GM11168 (cell line): Measurements from ENCODE around the gene DNAH7.
"Not testable (repeated sequence)": the region's sequence is repeated elsewhere in the genome, so short reads cannot be mapped to it uniquely, and the experiment has no call there.

Source experiments
- in situ Hi-C: fragments of 300-500 bp; cut with MboI; formaldehyde crosslinking; loops from one replicate; pipeline ENCODE4 v1.12.0; 2022; ENCODE audit warnings: low sequenced_read_pairs; ENCODE audit not compliant: unreplicated experiment

The DNAH7 gene

DNA sequence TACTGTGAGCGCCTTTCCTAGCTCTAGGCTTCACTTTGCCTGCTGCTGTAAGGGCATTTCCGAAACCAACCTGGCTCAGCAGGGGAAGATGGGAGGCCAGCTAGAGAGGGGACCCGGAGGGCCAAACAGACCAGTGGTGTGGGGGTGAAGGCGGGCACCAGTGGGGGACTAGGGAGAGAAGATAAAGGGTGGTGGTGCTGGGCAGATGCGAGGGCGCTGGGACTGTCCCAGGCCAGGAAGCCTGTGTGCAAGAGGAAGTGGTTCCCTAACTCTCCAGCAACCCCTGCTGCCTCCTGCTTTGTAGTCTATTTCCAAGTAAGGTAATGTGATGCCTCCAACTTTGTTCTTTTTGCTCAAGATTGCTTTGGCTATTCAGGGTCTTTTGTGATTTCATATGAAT lies 73.1 kb downstream of the DNAH7 start:
- in situ Hi-C loops, result no loop called here

DNA sequence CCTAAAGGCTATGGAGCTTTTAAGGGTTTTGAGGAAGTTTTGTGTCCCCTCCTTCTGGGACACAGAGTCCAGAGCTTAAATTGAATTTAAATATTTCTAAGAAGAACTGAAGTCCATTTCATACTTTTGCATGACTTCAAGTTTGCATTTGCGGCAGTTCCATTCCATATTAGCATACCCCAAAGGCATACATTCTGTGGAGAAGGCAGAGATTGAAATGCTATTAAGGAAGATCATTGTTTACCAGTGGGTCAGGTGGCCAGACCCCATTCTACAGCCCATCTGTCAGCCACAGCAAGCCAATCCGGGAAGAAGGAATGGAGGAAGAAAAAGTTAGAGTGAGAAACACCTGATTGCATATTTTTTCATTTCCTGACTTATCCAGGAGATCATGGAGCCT lies 75.0 kb downstream of the DNAH7 start:
- in situ Hi-C loops, result no loop called here

DNA sequence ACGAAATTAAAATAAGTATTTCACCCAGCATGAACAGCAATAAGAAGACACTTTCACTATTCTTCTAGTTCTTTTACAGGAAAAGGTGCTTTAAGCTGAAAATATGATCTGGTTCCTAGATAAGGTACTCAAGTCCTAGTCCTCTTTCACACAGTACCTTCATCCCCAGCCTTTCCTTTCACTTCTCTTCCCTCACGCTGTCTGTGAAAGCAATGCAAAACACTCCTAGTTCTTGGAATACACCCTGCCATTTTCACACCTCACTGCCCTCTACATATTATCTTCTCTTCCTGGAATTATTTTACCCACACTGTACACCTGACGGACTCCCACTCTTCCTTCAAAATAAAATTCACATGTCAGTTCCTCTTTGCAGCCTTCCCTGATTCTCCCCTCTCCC lies 82.9 kb downstream of the DNAH7 start:
- in situ Hi-C loops, result no loop called here

DNA sequence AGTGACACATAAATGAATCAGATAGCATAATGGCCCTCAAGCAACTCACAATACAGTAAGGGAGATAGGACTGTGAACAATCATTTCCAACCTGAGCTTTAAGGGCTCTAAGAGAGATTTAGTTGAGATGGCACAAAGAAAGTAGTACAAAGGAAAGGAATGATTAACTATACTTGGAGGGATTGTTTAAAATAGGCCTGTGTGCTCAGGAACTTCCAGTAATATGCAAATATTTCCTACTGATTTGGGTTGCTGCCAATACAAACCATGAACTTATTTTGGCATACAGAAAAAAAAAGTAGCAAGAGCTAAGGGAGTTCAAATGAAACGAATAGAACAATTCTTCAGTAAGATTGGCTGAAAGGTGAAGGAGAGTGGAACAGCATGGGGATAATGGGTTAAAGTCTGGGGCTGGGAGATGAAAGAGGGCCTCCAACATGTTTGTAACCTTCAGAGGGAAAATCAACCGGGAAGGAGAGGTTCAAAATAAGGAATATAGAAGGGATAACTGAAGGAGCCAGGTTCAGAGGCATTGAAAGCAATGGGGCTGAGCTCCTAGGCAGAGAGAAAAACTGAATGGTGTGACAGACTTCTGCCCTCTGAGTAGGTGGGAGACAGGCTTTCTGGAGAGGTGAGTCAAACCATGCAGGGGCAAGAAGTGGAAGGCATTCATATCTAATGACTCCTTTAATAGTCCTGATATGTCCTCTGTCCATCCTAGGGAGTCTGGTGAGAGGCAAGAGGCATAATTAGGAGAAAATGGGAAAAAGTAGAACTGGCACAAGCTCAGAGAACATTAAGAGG lies 83.5 kb downstream of the DNAH7 start:
- in situ Hi-C loops, result no loop called here

DNA sequence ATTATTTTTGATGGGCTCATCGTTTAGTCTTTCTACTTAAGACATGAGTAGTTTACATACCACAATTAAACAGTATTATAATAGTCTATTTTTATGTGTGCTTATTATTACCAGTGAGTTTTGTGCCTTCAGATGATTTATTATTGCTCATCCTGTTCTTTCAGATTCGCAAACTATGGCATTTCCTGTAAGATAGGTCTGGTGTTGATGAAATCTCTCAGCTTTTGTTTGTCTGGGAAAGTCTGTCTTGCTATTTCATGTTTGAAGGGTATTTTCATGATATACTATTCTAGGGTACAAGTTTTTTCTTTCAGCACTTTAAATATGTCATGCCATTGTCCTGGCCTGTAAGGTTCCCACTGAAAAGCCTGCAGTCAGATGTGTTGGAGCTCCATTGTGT lies 101.3 kb downstream of the DNAH7 start:
- in situ Hi-C loops, result no loop called here

DNA sequence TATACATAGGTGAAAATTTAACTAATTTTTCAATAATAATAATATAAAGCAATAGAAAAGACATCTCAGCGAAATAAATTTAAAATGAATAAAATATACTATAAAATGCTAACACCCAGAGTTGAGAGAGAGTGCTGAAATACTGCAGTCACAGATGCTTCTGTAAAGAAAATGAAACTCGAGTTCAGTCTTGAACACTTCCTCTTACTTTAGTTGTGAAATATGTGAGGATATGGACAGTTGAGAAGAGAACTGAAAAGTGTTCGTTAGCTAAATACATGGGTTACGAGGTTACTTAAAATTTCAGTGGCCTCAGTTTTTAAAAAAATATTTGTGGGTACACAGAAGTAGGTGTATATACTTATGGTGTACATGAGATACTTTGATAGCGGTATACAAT lies 106.8 kb downstream of the DNAH7 start:
- in situ Hi-C loops, result no loop called here

DNA sequence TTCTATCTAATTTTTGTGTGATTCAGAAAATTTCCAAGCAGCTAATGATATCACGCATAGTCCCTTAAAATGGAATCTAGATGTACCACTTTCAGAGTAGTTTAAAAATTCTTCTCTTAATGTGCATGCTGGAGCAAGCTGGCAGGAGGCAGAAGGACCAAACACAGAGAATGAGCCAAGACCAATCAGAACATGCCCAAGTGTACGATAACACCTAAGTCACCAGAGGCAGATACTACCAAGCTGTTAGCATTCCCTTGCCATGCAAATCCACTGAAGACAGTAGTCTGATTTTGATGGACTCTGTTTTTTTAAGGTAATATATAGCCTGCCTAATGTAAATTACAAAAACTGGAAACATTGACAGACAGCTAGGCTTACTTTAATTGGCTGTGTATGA lies 109.3 kb downstream of the DNAH7 start:
- in situ Hi-C loops, result no loop called here

DNA sequence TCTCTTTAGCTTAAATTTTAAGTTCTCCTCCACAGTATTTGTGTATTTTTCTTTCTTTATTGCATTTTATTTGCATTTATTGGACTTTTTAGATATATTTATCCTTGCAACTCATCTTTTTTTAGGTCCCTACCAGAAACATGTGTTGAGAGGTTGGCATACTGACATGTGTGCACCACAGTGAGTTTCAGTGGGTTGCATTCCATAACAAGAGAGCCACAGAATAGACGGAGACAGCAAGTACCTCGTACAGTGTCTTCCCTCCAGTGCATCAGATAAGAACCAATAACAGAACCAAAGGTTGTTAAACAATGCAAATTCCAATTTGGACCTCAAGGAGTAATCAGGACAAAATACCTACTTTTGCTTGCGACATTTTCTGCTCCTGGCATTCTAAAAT lies 111.9 kb downstream of the DNAH7 start:
- in situ Hi-C loops, result no loop called here

DNA sequence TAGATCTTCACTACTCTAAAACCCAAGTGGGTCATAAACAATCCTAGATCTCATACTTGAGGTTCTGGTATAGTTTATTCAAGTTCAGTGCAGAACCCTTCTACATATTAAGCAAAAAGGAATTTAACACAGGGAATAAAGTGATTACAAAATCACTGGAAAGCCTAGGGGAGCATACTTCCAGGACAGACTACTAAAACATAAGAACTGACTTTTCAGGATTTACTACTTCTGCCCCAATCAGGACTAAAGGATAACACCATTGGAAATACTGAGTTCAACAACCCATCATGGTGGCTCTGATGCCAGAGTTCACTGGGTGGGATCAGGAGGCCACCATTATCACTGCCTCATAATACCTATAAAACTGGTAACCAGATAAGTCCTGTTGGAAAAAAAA lies 123.6 kb downstream of the DNAH7 start:
- in situ Hi-C loops, result no loop called here

DNA sequence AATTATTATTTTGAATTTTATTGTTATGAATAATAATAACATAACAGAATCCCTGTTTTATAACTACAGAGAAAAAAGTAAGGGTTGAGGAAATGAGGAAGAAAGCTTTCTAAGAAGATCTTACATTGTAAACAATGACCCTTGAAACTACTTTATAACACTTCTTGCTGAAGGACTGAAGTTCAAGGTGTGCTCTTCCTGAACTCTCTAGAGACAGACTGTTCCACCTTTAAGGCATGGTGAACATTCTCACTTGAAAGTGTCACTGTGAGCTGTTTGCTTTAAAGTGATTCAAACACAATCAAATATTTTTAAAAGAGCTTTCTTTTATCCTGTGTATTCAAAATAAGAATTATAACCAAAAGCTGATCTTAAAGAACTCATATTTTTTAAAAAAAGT lies 131.5 kb downstream of the DNAH7 start:
- in situ Hi-C loops, result no loop called here

DNA sequence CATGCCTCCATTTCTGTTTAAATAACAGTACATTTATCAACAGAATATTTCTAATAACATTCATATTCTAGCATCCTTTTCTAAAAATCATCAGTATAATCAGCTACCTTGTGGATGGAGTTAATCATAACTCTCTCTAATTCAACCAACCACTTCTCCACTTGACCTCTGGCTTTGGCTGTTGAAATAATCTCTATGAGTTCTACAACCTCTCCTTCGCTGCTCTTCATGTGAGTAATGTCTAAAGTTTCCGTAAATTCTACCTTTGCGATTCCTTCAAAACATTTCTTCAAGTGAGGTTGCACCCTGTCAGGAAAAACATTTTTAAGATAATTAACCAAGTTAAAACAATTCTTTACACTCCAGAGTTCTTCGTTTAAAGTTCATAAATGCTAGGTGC lies 134.2 kb downstream of the DNAH7 start:
- in situ Hi-C loops, result no loop called here

DNA sequence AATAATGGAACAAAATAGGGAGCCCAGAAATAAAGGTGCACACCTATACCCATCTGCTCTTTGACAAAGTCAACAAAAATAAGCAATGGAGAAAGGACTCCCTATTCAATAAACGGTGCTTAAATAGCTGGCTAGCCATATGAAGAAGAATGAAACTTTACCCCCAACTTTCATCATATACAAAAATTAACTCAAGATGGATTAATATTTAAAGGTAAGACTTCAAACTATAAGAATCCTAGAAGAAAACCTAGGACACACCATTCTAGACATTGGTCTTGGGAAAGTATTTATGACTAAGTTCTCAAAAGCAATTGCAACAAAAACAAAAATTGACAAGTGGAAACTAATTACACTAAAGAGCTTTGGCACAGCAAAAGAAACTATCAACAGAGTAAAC lies 139.1 kb downstream of the DNAH7 start:
- in situ Hi-C loops, result no loop called here

DNA sequence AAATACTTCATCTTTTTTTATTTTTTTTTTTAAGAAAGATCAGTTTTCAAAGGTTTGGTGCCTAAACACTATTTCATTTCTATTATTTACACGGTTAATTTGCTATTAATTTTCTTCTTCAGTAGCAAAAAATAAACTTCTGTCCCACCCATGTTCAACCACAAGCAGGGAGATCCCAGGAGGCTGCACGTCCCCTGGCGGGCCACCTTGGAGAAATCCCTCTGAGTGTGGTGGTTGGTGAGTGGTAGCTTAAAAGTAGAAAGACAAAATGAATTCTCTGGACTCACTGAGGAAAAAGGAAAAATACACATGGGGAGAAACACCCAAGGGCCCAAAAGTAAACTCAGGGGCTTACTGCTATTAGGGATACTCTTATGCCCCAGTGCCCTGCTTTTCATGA lies 143.5 kb downstream of the DNAH7 start:
- in situ Hi-C loops, result no loop called here

DNA sequence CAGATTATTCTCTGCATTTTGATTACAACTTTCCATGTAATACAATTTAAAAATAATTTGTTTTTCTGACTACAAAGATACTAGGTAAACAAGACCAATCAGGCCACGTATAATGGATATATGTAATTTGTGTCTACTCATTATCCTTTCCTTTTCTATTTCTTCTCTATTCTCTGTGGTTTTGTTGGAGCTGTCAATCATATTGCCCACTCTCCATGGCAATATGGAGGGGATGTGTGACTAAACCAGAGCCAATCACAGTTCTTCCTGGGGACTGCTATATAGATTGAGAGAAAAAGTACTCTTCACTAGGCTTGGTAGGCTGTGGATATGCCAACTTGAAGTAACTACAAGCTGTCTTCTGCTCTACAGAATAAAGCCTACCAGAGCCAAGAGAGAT lies 144.7 kb downstream of the DNAH7 start:
- in situ Hi-C loops, result no loop called here

DNA sequence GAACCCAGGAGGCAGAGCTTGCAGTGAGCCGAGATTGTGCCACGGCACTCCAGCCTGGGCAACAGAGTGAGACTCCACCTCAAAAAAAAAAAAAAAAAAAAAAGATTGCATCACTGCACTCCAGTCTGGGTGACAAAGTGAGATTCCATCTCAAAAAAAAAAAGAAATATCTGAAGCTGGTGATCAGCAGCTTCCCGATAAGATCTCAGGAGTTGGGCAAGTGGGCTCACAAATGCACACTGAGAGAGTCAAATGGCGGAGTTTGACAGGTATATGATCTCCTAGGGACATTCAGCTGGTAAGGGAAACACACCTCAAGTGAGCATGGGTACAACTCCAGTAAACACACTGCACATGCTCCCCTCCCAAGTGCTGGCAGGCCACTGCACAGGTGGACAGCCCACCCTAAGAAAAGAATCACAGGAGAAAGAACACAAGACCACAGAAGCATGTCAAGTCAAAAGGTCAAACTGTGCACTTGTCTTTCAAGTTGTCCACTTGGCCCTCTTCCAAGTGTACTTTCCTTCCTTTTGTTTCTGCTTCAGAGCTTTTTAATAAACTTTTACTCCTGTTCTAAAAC lies 151.5 kb downstream of the DNAH7 start:
- in situ Hi-C loops, result not testable (repeated sequence)

DNA sequence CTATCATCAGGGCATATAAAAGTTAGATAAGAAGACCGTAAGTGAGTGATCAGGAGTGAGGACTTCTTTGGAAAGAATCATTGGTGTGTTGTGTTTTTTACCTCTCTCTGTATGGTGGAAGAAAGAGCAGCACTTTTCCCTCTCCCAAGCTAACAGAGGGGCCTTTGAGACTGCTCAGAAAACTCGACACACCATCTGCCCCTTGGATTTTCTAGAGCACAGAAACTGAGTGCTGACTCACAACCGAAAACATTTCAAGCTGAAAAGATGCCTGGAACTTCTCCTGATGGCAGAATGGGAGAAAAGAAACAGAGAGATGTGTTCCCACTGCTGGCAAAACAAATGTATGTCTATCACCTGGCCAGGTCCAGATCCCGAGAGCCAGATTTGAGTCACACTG lies 156.6 kb downstream of the DNAH7 start:
- in situ Hi-C loops, result no loop called here

DNA sequence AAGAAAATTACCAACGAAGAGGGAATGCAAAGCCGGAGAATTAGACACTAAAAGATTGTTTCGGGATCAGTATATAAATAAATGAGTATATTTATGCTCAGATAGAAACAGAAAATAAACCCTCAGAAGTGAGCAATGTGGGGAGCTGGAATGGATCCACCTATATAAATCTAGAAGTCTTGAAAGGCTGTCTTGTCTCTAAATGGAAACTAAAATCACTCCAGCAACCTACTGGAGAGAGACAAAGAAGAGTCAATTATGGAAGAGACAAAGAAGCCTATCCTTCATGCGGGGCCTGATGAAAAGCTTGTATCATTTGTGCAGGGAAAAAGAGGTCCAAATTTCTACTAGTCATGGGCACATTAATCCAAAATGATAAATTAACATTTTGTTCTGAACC lies 158.1 kb downstream of the DNAH7 start:
- in situ Hi-C loops, result no loop called here

DNA sequence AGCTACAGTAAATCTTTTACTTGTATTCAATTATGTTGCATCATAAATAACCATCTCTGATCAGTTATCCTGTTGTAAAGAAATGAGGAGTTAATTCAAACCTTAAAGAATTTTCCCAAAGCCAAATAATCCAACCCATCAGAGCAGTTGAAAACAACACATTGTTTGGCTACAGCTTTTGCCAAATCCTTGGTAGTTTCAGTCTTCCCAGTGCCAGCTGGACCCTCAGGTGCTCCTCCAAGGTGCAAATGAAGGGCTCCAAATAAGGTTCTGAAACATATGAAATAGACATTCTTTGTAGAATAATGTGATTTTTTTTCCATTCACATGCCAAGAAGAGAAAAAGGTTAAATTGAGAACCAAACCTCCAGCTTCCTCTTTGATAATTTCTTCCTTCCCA lies 158.7 kb downstream of the DNAH7 start:
- in situ Hi-C loops, result no loop called here

DNA sequence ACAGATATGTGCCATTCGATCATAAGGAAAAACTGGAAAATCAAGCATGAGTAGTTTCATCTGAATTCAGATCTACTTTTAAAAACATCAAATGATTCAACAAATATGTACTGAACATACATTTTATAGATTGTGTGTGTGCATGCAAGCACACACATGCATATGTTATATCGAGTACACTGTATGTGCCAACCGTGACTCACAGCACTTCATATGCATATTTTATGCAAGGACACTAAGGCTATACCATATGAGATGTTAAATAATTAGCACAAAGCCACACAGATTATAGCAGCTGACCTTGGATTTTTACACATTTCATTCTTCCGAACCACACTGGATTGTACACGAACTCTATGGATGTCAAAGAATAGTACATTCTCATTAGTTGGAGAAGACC lies 161.2 kb downstream of the DNAH7 start:
- in situ Hi-C loops, result no loop called here

DNA sequence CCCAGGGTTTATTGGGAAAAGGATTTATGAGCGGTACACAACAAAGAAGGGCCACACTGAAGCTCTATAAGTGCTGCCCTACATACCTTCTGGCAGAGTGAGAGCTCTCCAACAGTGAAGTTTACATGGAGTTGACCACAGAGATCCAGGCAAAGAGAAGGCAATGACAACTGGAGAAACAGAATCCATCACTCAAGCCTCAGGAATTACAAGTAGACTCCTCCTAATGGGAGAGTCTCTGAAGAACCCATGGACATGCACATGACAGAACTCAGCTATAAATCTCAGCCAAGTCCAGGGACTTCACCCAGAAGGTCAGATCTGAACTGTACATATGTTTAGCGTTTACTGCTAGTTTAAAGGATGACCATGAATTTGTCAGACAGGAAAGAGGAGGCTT lies 164.7 kb downstream of the DNAH7 start:
- in situ Hi-C loops, result no loop called here

DNA sequence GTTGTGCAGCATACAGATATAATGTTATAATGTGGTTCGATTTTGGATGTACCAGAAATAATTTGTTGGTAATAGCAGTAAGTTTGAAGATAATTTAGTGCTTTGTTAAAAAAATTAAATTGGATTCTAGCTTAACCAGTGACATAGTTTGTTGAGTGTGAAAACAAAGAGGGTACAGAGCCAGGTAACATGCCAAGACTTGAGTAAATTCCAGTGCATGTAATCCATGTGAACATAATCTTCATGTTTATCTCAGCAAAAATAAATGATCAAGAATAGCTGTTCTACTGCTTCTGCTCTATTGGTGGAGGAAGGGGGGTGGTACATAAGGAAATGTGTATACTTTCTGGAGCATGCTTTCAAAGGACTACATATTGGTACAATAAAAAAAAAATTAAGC lies 165.8 kb downstream of the DNAH7 start:
- in situ Hi-C loops, result no loop called here

DNA sequence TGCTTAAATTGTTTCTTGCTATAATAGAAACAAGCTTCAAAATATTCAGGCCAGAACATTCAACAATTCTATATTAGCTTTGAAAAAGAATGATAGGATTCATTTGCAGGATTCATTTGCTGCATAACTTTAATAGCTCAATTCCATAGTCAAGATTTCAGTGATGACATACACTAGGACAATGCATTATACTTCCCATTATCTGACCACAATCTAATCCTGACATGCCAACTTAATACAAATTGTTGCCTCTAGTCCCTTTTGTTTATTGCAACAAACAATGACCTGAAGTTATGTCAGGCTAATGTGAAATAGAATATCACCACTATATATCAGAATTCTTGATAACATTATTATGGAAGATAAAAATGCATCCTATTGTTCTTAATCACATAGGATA lies 169.4 kb downstream of the DNAH7 start:
- in situ Hi-C loops, result no loop called here
